Measurements from ENCODE around the gene SENP7.

DNA sequence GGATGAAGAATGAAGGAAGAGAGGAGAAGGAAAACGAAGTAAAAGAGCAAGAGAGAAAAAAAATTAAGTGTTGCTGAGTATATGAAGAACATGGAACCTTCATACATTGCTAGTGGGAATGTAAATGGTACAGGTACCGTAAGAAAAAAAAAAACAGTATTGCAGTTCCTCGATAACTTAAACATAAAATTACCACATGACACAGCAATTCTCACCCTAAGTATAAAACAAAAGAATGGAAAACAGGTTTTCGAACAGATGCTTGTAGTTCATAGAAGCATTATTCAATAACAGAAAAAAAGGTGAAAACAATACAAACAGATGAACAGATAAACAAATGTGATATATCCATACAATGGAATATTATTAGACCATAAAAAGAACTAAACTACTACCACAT is 51.6 kb downstream of the SENP7 start:
- TF ChIP-seq, protein P1, sequence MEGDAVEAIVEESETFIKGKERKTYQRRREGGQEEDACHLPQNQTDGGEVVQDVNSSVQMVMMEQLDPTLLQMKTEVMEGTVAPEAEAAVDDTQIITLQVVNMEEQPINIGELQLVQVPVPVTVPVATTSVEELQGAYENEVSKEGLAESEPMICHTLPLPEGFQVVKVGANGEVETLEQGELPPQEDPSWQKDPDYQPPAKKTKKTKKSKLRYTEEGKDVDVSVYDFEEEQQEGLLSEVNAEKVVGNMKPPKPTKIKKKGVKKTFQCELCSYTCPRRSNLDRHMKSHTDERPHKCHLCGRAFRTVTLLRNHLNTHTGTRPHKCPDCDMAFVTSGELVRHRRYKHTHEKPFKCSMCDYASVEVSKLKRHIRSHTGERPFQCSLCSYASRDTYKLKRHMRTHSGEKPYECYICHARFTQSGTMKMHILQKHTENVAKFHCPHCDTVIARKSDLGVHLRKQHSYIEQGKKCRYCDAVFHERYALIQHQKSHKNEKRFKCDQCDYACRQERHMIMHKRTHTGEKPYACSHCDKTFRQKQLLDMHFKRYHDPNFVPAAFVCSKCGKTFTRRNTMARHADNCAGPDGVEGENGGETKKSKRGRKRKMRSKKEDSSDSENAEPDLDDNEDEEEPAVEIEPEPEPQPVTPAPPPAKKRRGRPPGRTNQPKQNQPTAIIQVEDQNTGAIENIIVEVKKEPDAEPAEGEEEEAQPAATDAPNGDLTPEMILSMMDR (IDR thresholded peaks at IDR 0.05; ENCODE audit: poor library complexity, severe bottlenecking), result no peak
- no peak for TF ChIP-seq POLR2AphosphoS5 (IDR thresholded peaks at IDR 0.05)
- no peak for TF ChIP-seq EZH2 (IDR thresholded peaks at IDR 0.05; ENCODE audit: borderline replicate concordance, insufficient read depth, low read length, poor library complexity, severe bottlenecking)
- no peak for TF ChIP-seq RAD21 (conservative IDR thresholded peaks at IDR 0.05)
- TF ChIP-seq, protein P2, sequence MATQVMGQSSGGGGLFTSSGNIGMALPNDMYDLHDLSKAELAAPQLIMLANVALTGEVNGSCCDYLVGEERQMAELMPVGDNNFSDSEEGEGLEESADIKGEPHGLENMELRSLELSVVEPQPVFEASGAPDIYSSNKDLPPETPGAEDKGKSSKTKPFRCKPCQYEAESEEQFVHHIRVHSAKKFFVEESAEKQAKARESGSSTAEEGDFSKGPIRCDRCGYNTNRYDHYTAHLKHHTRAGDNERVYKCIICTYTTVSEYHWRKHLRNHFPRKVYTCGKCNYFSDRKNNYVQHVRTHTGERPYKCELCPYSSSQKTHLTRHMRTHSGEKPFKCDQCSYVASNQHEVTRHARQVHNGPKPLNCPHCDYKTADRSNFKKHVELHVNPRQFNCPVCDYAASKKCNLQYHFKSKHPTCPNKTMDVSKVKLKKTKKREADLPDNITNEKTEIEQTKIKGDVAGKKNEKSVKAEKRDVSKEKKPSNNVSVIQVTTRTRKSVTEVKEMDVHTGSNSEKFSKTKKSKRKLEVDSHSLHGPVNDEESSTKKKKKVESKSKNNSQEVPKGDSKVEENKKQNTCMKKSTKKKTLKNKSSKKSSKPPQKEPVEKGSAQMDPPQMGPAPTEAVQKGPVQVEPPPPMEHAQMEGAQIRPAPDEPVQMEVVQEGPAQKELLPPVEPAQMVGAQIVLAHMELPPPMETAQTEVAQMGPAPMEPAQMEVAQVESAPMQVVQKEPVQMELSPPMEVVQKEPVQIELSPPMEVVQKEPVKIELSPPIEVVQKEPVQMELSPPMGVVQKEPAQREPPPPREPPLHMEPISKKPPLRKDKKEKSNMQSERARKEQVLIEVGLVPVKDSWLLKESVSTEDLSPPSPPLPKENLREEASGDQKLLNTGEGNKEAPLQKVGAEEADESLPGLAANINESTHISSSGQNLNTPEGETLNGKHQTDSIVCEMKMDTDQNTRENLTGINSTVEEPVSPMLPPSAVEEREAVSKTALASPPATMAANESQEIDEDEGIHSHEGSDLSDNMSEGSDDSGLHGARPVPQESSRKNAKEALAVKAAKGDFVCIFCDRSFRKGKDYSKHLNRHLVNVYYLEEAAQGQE (IDR thresholded peaks at IDR 0.05; ENCODE audit: borderline replicate concordance), result no peak
- no peak for TF ChIP-seq MXI1 (conservative IDR thresholded peaks at IDR 0.05; ENCODE audit: poor library complexity, severe bottlenecking)
- no peak for TF ChIP-seq EP300 (conservative IDR thresholded peaks at IDR 0.05; ENCODE audit: poor library complexity, severe bottlenecking)
- TF ChIP-seq TAF1 (IDR thresholded peaks at IDR 0.05; ENCODE audit: low read depth), result no peak
- TF ChIP-seq SMC3 (conservative IDR thresholded peaks at IDR 0.05; ENCODE audit: poor library complexity), result no peak

Data from neural cell (in vitro differentiated cells).